Ishikawa (cell line): ENCODE results near the gene MARCHF10.

Source experiments
- RAD21 ChIP-seq: IDR thresholded peaks from 2 replicates; pipeline ENCODE4 v1.6.1; 2012; ENCODE audit warnings: low read depth
- REST ChIP-seq: IDR thresholded peaks from 2 replicates; pipeline ENCODE4 v1.6.1; 2012; ENCODE audit warnings: low read depth, mild to moderate bottlenecking
- TAF1 ChIP-seq: IDR thresholded peaks from 2 replicates; pipeline ENCODE4 v1.6.1; 2012; ENCODE audit warnings: low read depth, mild to moderate bottlenecking
- TCF12 ChIP-seq: IDR thresholded peaks from 2 replicates; pipeline ENCODE4 v1.6.1; 2012; ENCODE audit warnings: low read depth
- USF1 ChIP-seq: IDR thresholded peaks from 2 replicates; pipeline ENCODE4 v1.6.1; 2012

GRCh38 chr17:62658136-62658920 lies 149.8 kb downstream of the MARCHF10 start:
- TF ChIP-seq USF1 = no peak
- TF ChIP-seq TAF1 = no peak
- no peak for TF ChIP-seq TCF12
- TF ChIP-seq REST = no peak
- no peak for TF ChIP-seq RAD21
